Measurements from ENCODE around the gene GEMIN5. TPM values are rescaled to one million over a fixed set of nuclear protein-coding genes. Genes with fewer than 3 reads are reported as not detected.

The GEMIN5 gene
- total and polyA plus RNA-seq, 2 experiments from 2014 or later: 18.3 to 46.7 TPM

DNA sequence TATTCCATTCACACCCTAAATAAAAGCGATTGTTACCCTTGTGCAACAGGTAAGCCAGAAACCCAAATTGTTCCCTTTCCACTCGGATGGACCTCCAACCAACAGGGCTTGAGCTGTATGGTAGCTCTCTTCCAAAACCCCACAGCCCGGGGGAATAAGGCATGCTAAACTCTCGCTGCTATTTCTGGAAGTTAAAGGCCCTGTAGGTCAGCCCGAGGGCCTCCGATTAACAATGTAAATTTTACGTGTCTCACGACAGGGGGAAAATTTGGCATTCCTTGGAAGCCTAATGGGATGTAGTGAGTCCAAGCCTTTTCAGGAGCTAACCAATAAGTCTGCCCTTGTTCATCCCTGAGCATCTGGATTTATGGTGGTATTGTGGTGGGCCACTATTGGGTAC is 53.6 kb downstream of the GEMIN5 start (continued):
- TF ChIP-seq, protein P1, sequence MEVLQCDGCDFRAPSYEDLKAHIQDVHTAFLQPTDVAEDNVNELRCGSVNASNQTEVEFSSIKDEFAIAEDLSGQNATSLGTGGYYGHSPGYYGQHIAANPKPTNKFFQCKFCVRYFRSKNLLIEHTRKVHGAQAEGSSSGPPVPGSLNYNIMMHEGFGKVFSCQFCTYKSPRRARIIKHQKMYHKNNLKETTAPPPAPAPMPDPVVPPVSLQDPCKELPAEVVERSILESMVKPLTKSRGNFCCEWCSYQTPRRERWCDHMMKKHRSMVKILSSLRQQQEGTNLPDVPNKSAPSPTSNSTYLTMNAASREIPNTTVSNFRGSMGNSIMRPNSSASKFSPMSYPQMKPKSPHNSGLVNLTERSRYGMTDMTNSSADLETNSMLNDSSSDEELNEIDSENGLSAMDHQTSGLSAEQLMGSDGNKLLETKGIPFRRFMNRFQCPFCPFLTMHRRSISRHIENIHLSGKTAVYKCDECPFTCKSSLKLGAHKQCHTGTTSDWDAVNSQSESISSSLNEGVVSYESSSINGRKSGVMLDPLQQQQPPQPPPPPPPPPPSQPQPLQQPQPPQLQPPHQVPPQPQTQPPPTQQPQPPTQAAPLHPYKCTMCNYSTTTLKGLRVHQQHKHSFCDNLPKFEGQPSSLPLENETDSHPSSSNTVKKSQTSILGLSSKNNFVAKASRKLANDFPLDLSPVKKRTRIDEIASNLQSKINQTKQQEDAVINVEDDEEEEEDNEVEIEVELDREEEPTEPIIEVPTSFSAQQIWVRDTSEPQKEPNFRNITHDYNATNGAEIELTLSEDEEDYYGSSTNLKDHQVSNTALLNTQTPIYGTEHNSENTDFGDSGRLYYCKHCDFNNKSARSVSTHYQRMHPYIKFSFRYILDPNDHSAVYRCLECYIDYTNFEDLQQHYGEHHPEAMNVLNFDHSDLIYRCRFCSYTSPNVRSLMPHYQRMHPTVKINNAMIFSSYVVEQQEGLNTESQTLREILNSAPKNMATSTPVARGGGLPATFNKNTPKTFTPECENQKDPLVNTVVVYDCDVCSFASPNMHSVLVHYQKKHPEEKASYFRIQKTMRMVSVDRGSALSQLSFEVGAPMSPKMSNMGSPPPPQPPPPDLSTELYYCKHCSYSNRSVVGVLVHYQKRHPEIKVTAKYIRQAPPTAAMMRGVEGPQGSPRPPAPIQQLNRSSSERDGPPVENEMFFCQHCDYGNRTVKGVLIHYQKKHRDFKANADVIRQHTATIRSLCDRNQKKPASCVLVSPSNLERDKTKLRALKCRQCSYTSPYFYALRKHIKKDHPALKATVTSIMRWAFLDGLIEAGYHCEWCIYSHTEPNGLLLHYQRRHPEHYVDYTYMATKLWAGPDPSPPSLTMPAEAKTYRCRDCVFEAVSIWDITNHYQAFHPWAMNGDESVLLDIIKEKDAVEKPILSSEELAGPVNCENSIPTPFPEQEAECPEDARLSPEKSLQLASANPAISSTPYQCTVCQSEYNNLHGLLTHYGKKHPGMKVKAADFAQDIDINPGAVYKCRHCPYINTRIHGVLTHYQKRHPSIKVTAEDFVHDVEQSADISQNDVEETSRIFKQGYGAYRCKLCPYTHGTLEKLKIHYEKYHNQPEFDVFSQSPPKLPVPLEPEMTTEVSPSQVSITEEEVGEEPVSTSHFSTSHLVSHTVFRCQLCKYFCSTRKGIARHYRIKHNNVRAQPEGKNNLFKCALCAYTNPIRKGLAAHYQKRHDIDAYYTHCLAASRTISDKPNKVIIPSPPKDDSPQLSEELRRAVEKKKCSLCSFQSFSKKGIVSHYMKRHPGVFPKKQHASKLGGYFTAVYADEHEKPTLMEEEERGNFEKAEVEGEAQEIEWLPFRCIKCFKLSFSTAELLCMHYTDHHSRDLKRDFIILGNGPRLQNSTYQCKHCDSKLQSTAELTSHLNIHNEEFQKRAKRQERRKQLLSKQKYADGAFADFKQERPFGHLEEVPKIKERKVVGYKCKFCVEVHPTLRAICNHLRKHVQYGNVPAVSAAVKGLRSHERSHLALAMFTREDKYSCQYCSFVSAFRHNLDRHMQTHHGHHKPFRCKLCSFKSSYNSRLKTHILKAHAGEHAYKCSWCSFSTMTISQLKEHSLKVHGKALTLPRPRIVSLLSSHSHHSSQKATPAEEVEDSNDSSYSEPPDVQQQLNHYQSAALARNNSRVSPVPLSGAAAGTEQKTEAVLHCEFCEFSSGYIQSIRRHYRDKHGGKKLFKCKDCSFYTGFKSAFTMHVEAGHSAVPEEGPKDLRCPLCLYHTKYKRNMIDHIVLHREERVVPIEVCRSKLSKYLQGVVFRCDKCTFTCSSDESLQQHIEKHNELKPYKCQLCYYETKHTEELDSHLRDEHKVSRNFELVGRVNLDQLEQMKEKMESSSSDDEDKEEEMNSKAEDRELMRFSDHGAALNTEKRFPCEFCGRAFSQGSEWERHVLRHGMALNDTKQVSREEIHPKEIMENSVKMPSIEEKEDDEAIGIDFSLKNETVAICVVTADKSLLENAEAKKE (CRISPR knock-in tag; IDR thresholded peaks at IDR 0.05): no peak

DNA sequence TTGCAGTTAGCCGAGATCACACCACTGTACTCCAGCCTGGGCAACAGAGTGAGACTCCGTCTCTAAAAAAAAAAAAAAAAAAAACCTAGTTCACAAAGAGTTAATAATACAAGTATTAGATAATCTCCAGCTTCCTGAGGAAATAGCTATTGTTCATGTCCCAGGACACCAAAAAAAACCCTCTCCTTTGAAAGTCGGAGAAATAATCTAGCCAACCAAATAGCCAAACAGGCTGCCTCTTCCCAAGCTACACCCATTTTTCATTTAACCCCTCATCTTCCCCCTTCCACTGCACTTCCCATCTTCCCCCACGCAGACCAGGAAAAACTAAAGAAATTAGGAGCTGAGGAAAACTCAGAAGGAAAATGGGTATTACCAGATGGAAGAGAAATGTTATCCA is 56.0 kb downstream of the GEMIN5 start:
- H3K4me1 ChIP-seq (ENCODE audit: insufficient read depth): no peaks in the 10 kb centered on the region; the same call in 1 of the 2 replicates
- H3K4me3 ChIP-seq: no peak overlapping the region
- peaks cover 8% of the 10 kb centered on the region; the same call in 1 of the 2 replicates for H3F3A ChIP-seq (replicated peaks; ENCODE audit: low read depth)
- H3K36me3 ChIP-seq (ENCODE audit: insufficient read depth): peaks cover 30% of the 10 kb centered on the region
- no peaks in the 10 kb centered on the region for H3K79me2 ChIP-seq (replicated peaks; ENCODE audit: insufficient read depth)
- no peaks in the 10 kb centered on the region for H4K20me1 ChIP-seq (replicated peaks; ENCODE audit: insufficient read depth)
- Mint-ChIP-seq H3K4me1 (no peaks in the 10 kb centered on the region), H3K27me3 (ENCODE audit: insufficient read depth, low read depth, poor library complexity) (peaks cover 3% of the 10 kb centered on the region), H3K27ac (no peak overlapping the region), H3K36me3 (ENCODE audit: low read depth) (peaks cover 88% of the 10 kb centered on the region), H3K9me3 (peaks cover 56% of the 10 kb centered on the region), H3K4me3 (no peak overlapping the region)
- H2AFZ ChIP-seq: no peak overlapping the region
- no peak overlapping the region for H3K4me2 ChIP-seq
- no peak for DNase-seq (ENCODE audit: low spot score)
- no peaks in the 10 kb centered on the region for H3K27me3 ChIP-seq (ENCODE audit: insufficient read depth)
- no peak overlapping the region for H3K27ac ChIP-seq (ENCODE audit: low read depth)
- peaks cover 7% of the 10 kb centered on the region; the same call in 1 of the 2 replicates for H3K9me2 ChIP-seq (ENCODE audit: insufficient read depth)
- ATAC-seq: no peak
- TF ChIP-seq CREB1 (CRISPR knock-in tag; IDR thresholded peaks at IDR 0.05; ENCODE audit: low read depth): no peak
- TF ChIP-seq ZNF331 (CRISPR knock-in tag; IDR thresholded peaks at IDR 0.05; ENCODE audit: low read depth): no peak
- no peak for TF ChIP-seq POLR2AphosphoS5 (IDR thresholded peaks at IDR 0.05; ENCODE audit: low read depth)
- TF ChIP-seq, protein P2, sequence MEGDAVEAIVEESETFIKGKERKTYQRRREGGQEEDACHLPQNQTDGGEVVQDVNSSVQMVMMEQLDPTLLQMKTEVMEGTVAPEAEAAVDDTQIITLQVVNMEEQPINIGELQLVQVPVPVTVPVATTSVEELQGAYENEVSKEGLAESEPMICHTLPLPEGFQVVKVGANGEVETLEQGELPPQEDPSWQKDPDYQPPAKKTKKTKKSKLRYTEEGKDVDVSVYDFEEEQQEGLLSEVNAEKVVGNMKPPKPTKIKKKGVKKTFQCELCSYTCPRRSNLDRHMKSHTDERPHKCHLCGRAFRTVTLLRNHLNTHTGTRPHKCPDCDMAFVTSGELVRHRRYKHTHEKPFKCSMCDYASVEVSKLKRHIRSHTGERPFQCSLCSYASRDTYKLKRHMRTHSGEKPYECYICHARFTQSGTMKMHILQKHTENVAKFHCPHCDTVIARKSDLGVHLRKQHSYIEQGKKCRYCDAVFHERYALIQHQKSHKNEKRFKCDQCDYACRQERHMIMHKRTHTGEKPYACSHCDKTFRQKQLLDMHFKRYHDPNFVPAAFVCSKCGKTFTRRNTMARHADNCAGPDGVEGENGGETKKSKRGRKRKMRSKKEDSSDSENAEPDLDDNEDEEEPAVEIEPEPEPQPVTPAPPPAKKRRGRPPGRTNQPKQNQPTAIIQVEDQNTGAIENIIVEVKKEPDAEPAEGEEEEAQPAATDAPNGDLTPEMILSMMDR (conservative IDR thresholded peaks at IDR 0.05; ENCODE audit: low read depth in 2 of 2): no peak
- TF ChIP-seq, protein P3, sequence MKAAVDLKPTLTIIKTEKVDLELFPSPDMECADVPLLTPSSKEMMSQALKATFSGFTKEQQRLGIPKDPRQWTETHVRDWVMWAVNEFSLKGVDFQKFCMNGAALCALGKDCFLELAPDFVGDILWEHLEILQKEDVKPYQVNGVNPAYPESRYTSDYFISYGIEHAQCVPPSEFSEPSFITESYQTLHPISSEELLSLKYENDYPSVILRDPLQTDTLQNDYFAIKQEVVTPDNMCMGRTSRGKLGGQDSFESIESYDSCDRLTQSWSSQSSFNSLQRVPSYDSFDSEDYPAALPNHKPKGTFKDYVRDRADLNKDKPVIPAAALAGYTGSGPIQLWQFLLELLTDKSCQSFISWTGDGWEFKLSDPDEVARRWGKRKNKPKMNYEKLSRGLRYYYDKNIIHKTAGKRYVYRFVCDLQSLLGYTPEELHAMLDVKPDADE (IDR thresholded peaks at IDR 0.05): no peak
- TF ChIP-seq STAT1 (IDR thresholded peaks at IDR 0.05; ENCODE audit: unreplicated experiment): no peak
- TF ChIP-seq ZNF114 (CRISPR knock-in tag; IDR thresholded peaks at IDR 0.05): no peak

All from GM23338 (cell line).